B cell (primary cell): Measurements from ENCODE around the gene ADGRB2.
A peak's percentile ranks its signal among the peaks of the same experiment; 100 is the strongest.

Experiments
- EZH2 ChIP-seq: IDR thresholded peaks from 2 replicates; pipeline ENCODE4 v1.6.1; 2012; ENCODE audit warnings: borderline replicate concordance, low read depth, mild to moderate bottlenecking, moderate library complexity, low read length; ENCODE audit not compliant: insufficient read depth, poor library complexity, severe bottlenecking
- TF ChIP-seq, protein P1 (sequence below): fragments of 200-600 bp; IDR thresholded peaks from one replicate; pipeline ENCODE4 v1.8.0; 2022; ENCODE audit warnings: antibody characterized with exemption, mild to moderate bottlenecking

- TF ChIP-seq, protein P1, sequence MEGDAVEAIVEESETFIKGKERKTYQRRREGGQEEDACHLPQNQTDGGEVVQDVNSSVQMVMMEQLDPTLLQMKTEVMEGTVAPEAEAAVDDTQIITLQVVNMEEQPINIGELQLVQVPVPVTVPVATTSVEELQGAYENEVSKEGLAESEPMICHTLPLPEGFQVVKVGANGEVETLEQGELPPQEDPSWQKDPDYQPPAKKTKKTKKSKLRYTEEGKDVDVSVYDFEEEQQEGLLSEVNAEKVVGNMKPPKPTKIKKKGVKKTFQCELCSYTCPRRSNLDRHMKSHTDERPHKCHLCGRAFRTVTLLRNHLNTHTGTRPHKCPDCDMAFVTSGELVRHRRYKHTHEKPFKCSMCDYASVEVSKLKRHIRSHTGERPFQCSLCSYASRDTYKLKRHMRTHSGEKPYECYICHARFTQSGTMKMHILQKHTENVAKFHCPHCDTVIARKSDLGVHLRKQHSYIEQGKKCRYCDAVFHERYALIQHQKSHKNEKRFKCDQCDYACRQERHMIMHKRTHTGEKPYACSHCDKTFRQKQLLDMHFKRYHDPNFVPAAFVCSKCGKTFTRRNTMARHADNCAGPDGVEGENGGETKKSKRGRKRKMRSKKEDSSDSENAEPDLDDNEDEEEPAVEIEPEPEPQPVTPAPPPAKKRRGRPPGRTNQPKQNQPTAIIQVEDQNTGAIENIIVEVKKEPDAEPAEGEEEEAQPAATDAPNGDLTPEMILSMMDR: peak; percentile 44
- no peak for TF ChIP-seq EZH2
Observed at GRCh38 chr1:31745096-31745945, 18.8 kb downstream of the ADGRB2 start.
